Skeletal muscle tissue (tissue), 4 donors: Measurements from ENCODE around the gene ADORA3. TPM values are rescaled to one million over a fixed set of nuclear protein-coding genes. Genes with fewer than 3 reads are reported as not detected.
A peak's percentile ranks its signal among the peaks of the same experiment; 100 is the strongest.
"Not testable (repeated sequence)": the region's sequence is repeated elsewhere in the genome, so short reads cannot be mapped to it uniquely, and the experiment has no call there.

ENCODE experiments used
- H3K27ac ChIP-seq: one replicate; pipeline ENCODE4 v1.7.0; 2013; ENCODE audit warnings: mild to moderate bottlenecking, low read depth, low read length, inconsistent platforms
- H3K27me3 ChIP-seq, 3 donors: one replicate each; pipeline ENCODE4 v1.7.0; 2013; ENCODE audit warnings: low read length in 3 of 3; ENCODE audit not compliant: control insufficient read depth in 3 of 3, insufficient read depth in 3 of 3
- H3K36me3 ChIP-seq, 3 donors: one replicate each; pipeline ENCODE4 v1.7.0; 2013; ENCODE audit warnings: low read length in 3 of 3; ENCODE audit not compliant: control insufficient read depth in 3 of 3, insufficient read depth in 3 of 3
- H3K4me1 ChIP-seq, 3 donors: one replicate each; pipeline ENCODE4 v1.7.0; 2013; ENCODE audit warnings: low read length in 3 of 3, mild to moderate bottlenecking in 3 of 3; ENCODE audit not compliant: control insufficient read depth in 3 of 3, insufficient read depth in 3 of 3
- H3K4me3 ChIP-seq, 3 donors: one replicate each; pipeline ENCODE4 v1.7.0; 2013; ENCODE audit warnings: low read length in 3 of 3
- H3K9ac ChIP-seq, 3 donors: one replicate each; pipeline ENCODE4 v1.7.0; 2013; ENCODE audit warnings: low read length in 3 of 3, mild to moderate bottlenecking in 3 of 3, moderate library complexity in 2 of 3, low read depth in 1 of 3
- H3K9me3 ChIP-seq, 3 donors: one replicate each; pipeline ENCODE4 v1.7.0; 2013; ENCODE audit warnings: low read length in 3 of 3; ENCODE audit not compliant: control insufficient read depth in 3 of 3
- total RNA-seq: library from RNA; depleted of rRNA; stranded (reverse); fragments of >200 nt; gene quantifications from one replicate; pipeline ENCODE4 v1.2.3, GENCODE V29; 2014
- donor health status: Osteomylitis.

ADORA3 gene
- 0.52 TPM for total RNA-seq

GRCh38 chr1:111503585-111504060, at the start of gene ADORA3, which contains the start of gene TMIGD3:
TSS of gene ADORA3 (minus strand) at chr1:111503633. CDS start at chr1:111503354, 279 bp downstream.
TSS of gene TMIGD3 (minus strand) at chr1:111503633. CDS start at chr1:111503354, 279 bp downstream.
- H3K4me1 ChIP-seq, result peaks cover 14 to 25% (median 14%) of the 10 kb centered on the region in 3 donors
- H3K4me3 ChIP-seq, result no peak within 1 kb of the TSS
- H3K27ac ChIP-seq, result peak within 1 kb of the TSS; percentile 15

GRCh38 chr1:111553196-111553595, 49.8 kb upstream of the ADORA3 start:
- no peaks in the 10 kb centered on the region for H3K9me3 ChIP-seq
- H3K4me3 ChIP-seq, result no peak overlapping the region
- no peak overlapping the region for H3K27ac ChIP-seq
- no peak overlapping the region for H3K9ac ChIP-seq
- H3K4me1 ChIP-seq, result no peaks in the 10 kb centered on the region
- no peaks in the 10 kb centered on the region for H3K36me3 ChIP-seq
- no peaks in the 10 kb centered on the region for H3K27me3 ChIP-seq

More at GRCh38 chr1:111503585-111504060, at the start of gene ADORA3, which contains the start of gene TMIGD3:
- Histone ChIP-seq H3K9me3 (no peaks in the 10 kb centered on the region), H3K36me3 (no peaks in the 10 kb centered on the region), H3K27me3 (no peaks in the 10 kb centered on the region), H3K9ac (no peak within 1 kb of the TSS)

- Histone ChIP-seq H3K36me3 (no peaks in the 10 kb centered on the region), H3K4me1 (no peaks in the 10 kb centered on the region), H3K9ac (no peak overlapping the region), H3K27me3 (no peaks in the 10 kb centered on the region), H3K4me3 (no peak overlapping the region), H3K27ac (no peak overlapping the region), H3K9me3 (no peaks in the 10 kb centered on the region)
Observed at GRCh38 chr1:111552587-111552986, 49.2 kb upstream of the ADORA3 start.

- H3K36me3 ChIP-seq, result no peaks in the 10 kb centered on the region
- no peak overlapping the region for H3K9ac ChIP-seq
- H3K27me3 ChIP-seq, result no peaks in the 10 kb centered on the region
- no peaks in the 10 kb centered on the region for H3K4me1 ChIP-seq
- no peak overlapping the region for H3K4me3 ChIP-seq
- H3K27ac ChIP-seq, result no peak overlapping the region
- no peaks in the 10 kb centered on the region for H3K9me3 ChIP-seq
Observed at GRCh38 chr1:111551623-111552411, 48.4 kb upstream of the ADORA3 start.

- H3K36me3 ChIP-seq, H3K9me3 ChIP-seq, H3K27ac ChIP-seq, H3K4me1 ChIP-seq, H3K27me3 ChIP-seq, H3K9ac ChIP-seq, H3K4me3 ChIP-seq: not testable (repeated sequence)
Observed at GRCh38 chr1:111547786-111548185, 44.4 kb upstream of the ADORA3 start.

- no peaks in the 10 kb centered on the region for H3K36me3 ChIP-seq
- H3K27ac ChIP-seq, result no peak overlapping the region
- no peak overlapping the region for H3K4me3 ChIP-seq
Observed at GRCh38 chr1:111542187-111542586, 38.8 kb upstream of the ADORA3 start.

GRCh38 chr1:111541721-111542120, 38.3 kb upstream of the ADORA3 start:
- Histone ChIP-seq H3K27me3 (no peaks in the 10 kb centered on the region), H3K4me3 (no peak overlapping the region), H3K27ac (no peak overlapping the region), H3K9me3 (no peaks in the 10 kb centered on the region), H3K36me3 (no peaks in the 10 kb centered on the region), H3K9ac (no peak overlapping the region), H3K4me1 (no peaks in the 10 kb centered on the region)

More at GRCh38 chr1:111542187-111542586, 38.8 kb upstream of the ADORA3 start:
- no peak overlapping the region for H3K9ac ChIP-seq
- H3K4me1 ChIP-seq, result no peaks in the 10 kb centered on the region
- no peaks in the 10 kb centered on the region for H3K27me3 ChIP-seq
- no peaks in the 10 kb centered on the region for H3K9me3 ChIP-seq

- H3K4me1 ChIP-seq, result no peaks in the 10 kb centered on the region
- no peak overlapping the region for H3K27ac ChIP-seq
- no peaks in the 10 kb centered on the region for H3K36me3 ChIP-seq
- H3K27me3 ChIP-seq, result no peaks in the 10 kb centered on the region
- no peak overlapping the region for H3K4me3 ChIP-seq
- no peaks in the 10 kb centered on the region for H3K9me3 ChIP-seq
- H3K9ac ChIP-seq, result no peak overlapping the region
Observed at GRCh38 chr1:111540928-111541327, 37.5 kb upstream of the ADORA3 start.

- Histone ChIP-seq H3K9ac (no peak overlapping the region), H3K4me1 (no peaks in the 10 kb centered on the region), H3K27ac (no peak overlapping the region)
Observed at GRCh38 chr1:111538343-111539025, 35.1 kb upstream of the ADORA3 start.

More at GRCh38 chr1:111538343-111539025, 35.1 kb upstream of the ADORA3 start:
- Histone ChIP-seq H3K9me3 (no peaks in the 10 kb centered on the region), H3K27me3 (no peaks in the 10 kb centered on the region), H3K4me3 (no peak overlapping the region), H3K36me3 (no peaks in the 10 kb centered on the region)
